ENCODE measurements around the gene PKDCC.

DNA sequence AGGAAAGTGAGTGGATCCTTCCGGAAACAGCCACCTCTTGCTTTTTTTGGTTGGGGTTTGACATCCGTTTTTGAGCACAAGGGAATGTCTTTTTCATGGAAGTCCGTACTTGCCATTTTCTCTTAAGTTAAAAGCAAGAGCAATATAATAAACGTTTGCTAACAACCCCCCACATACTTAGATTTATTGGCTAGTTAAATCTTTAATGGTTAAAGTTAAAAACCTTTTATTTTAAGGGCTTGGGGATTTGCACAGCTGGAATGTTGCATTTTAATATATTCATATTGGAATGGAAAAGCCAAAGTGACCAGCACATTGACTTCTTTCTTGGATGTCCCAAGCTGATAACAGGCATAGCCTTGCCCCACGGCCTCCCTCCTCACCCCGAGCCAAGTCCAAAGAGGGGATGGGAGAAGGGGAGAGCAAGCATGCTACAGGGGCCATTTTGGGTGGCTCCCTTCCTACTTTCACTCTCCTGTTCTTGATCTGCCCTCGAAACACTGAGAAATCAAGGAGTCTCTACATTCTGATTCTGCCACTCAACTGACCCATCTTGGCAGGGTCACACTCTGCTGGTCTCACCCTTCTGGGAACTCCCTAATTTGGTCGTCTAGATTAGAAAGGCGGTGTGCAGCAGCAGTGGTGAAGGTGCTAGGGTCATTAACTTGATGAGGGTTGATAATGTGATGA, 48.1 kb upstream of the PKDCC start:
- TF ChIP-seq, protein P1, sequence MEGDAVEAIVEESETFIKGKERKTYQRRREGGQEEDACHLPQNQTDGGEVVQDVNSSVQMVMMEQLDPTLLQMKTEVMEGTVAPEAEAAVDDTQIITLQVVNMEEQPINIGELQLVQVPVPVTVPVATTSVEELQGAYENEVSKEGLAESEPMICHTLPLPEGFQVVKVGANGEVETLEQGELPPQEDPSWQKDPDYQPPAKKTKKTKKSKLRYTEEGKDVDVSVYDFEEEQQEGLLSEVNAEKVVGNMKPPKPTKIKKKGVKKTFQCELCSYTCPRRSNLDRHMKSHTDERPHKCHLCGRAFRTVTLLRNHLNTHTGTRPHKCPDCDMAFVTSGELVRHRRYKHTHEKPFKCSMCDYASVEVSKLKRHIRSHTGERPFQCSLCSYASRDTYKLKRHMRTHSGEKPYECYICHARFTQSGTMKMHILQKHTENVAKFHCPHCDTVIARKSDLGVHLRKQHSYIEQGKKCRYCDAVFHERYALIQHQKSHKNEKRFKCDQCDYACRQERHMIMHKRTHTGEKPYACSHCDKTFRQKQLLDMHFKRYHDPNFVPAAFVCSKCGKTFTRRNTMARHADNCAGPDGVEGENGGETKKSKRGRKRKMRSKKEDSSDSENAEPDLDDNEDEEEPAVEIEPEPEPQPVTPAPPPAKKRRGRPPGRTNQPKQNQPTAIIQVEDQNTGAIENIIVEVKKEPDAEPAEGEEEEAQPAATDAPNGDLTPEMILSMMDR (IDR thresholded peaks at IDR 0.05) = no peak
- TF ChIP-seq POLR2A (IDR thresholded peaks at IDR 0.05) = no peak

Data from testis (tissue), 2 donors.